Ovary (tissue), 9 donors: ENCODE data around the gene FAM20A. TPM values are rescaled to one million over a fixed set of nuclear protein-coding genes. Genes with fewer than 3 reads are reported as not detected.

Experiments used
- DNase-seq, 5 donors: peaks; one replicate each; pipeline ENCODE4 v3.0.0-alpha.2; 2019 to 2020
- H3K27ac ChIP-seq, 2 donors: fragments of 200-600 bp; one replicate each; pipeline versions ENCODE4 v1.5.1 to v1.8.0; 2019 to 2022
- H3K27me3 ChIP-seq: fragments of 200-600 bp; one replicate; pipeline ENCODE4 v1.8.0; 2022
- H3K36me3 ChIP-seq: fragments of 200-600 bp; sonication (generic); one replicate; pipeline ENCODE4 v1.5.1; 2019
- H3K4me1 ChIP-seq: one replicate; pipeline ENCODE4 v1.8.1; 2013; ENCODE audit warnings: mild to moderate bottlenecking, moderate library complexity; ENCODE audit not compliant: insufficient read depth
- H3K4me3 ChIP-seq: fragments of 200-600 bp; sonication (generic); one replicate; pipeline ENCODE4 v1.5.1; 2017
- H3K9me3 ChIP-seq, 2 donors: fragments of 200-600 bp in 1 of 2; sonication (generic) in 1 of 2; one replicate each; pipeline versions ENCODE4 v1.5.1 to v1.8.1; 2013 to 2019; ENCODE audit warnings: mild to moderate bottlenecking in 1 of 2, moderate library complexity in 1 of 2
- EP300 ChIP-seq: sonication (generic); formaldehyde crosslinking; IDR thresholded peaks from one replicate; pipeline ENCODE4 v1.6.1; 2017; ENCODE audit warnings: antibody characterized with exemption
- POLR2A ChIP-seq: fragments of 450-650 bp; IDR thresholded peaks from one replicate; pipeline ENCODE4 v1.6.1; 2017; ENCODE audit warnings: antibody characterized with exemption, mild to moderate bottlenecking, moderate library complexity
- WGBS, 3 donors: extraction: QIAGEN DNeasy Blood & Tissue Kit in 1 of 3; methylation state at CpG; one replicate each; pipeline versions ENCODE4 v1.1.5 to v1.1.7; 2013 to 2017; 5-methylcytosine and 5-hydroxymethylcytosine counted together
- intact Hi-C, 4 donors: fragments of 100-400 bp; cut with DNase I; formaldehyde crosslinking; loops; one replicate each; pipeline versions ENCODE4 v1.11.0 to v1.15.1; 2022 to 2023
- polyA plus RNA-seq, 2 donors: library from polyadenylated mRNA; stranded (reverse); fragments of 200-250 nt in 1 of 2; fragments of 350-450 nt in 1 of 2; fragmentation: Illumina TruSeq in 1 of 2; extraction: RNeasy Lipid Tissue Mini Kit (QIAGEN cat#74804) in 1 of 2; gene quantifications; one replicate each; pipeline ENCODE4 v1.2.3, GENCODE V29; 2013 to 2014
- total RNA-seq, 7 donors: library from RNA; depleted of rRNA in 2 of 7; stranded (reverse); fragments of >200 nt in 2 of 7; fragmentation: NEBNext Ultra II Directional in 3 of 7; extraction: Animal tissue kit (Norgen Biotek cat#: 25700) in 3 of 7; gene quantifications; one replicate each; pipeline versions ENCODE4 v1.1.0 to v1.2.4, GENCODE V29; 2016 to 2023
- TF ChIP-seq, protein P1 (sequence below), 3 donors: fragments of 450-650 bp in 2 of 3; fragments of 200-600 bp in 1 of 3; IDR thresholded peaks; one replicate each; pipeline versions ENCODE4 v1.5.1 to v1.8.0; 2016 to 2022; ENCODE audit warnings: antibody characterized with exemption in 3 of 3, mild to moderate bottlenecking in 1 of 3
- donor health status: DM: no; HTN: no; CAD: no; lungs with moderate emphysema.
- donor health status: DM: no; HTN: no; CAD: no.
- donor health status: Bipolar disorder and iron deficiency.
- donor health status: DM: yes; HTN: yes; CAD: no.
- donor health status: DM: no; HTN: no; CAD: no.
- donor health status: DM: yes; HTN: yes; CAD: no.

The FAM20A gene
- total and polyA plus RNA-seq, 9 donors, result 4.9 to 75.8 (median 19.7) TPM

DNA sequence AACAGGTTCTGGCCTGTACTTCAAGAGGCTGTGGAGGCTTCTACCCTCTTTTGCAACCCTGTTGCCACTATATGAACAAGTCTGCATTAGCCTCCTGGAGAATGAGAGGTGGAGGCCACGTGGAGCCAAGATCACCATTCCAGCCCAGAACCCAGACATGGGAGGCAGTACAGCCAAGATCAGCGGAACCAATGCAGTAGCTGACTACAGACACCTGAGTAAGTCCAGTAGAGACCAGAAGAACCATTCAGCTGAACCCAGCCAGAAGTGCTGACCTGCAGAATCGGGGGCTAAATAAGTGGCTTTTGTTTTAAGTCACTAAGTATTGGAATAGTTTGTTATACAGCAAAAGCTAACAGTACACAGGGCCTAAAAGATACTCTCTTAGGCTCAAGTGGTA, 12.1 kb downstream of the FAM20A start:
- intact Hi-C loops, result no loop called here
- WGBS, 3 donors, result 96 to 100% (median 99%) methylated on average over 3 of the region's 3 CpGs
- no peak overlapping the region for H3K27ac ChIP-seq
- TF ChIP-seq, protein P1, sequence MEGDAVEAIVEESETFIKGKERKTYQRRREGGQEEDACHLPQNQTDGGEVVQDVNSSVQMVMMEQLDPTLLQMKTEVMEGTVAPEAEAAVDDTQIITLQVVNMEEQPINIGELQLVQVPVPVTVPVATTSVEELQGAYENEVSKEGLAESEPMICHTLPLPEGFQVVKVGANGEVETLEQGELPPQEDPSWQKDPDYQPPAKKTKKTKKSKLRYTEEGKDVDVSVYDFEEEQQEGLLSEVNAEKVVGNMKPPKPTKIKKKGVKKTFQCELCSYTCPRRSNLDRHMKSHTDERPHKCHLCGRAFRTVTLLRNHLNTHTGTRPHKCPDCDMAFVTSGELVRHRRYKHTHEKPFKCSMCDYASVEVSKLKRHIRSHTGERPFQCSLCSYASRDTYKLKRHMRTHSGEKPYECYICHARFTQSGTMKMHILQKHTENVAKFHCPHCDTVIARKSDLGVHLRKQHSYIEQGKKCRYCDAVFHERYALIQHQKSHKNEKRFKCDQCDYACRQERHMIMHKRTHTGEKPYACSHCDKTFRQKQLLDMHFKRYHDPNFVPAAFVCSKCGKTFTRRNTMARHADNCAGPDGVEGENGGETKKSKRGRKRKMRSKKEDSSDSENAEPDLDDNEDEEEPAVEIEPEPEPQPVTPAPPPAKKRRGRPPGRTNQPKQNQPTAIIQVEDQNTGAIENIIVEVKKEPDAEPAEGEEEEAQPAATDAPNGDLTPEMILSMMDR (IDR thresholded peaks at IDR 0.05), result no peak
- no peak for TF ChIP-seq EP300
- no peak for TF ChIP-seq POLR2A
- H3K27me3 ChIP-seq, result no peaks in the 10 kb centered on the region
- peaks cover 2% of the 10 kb centered on the region for H3K4me1 ChIP-seq
- H3K4me3 ChIP-seq, result no peak overlapping the region
- H3K36me3 ChIP-seq, result no peaks in the 10 kb centered on the region
- no peaks in the 10 kb centered on the region for H3K9me3 ChIP-seq
- no peak for DNase-seq

DNA sequence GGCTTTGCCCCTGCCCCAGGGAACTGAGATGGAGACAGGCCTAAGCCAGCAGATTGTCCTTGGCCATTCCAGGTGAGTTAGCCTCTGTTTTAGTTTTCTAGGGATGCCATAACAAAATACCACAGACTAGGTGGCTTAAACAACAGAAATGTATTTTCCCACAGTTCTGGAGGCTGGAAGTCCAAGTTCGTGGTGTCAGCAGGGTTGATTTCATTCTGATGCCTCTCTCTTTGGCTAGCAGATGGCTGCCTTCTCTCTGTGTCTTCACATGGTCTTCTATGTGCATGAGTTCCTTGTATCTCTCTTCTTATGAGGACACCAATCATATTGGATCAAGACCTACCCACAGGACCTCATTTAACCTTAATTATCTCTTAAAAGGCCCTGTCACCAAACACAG, 12.8 kb downstream of the FAM20A start:
- Histone ChIP-seq H3K27me3 (no peaks in the 10 kb centered on the region), H3K4me3 (no peak overlapping the region), H3K36me3 (no peaks in the 10 kb centered on the region), H3K9me3 (no peaks in the 10 kb centered on the region), H3K4me1 (peaks cover 2% of the 10 kb centered on the region), H3K27ac (no peak overlapping the region)
- intact Hi-C loops, result no loop called here
- 88 to 96% (median 94%) methylated on average over 1 of the region's 1 CpG for WGBS, 3 donors
- DNase-seq, result no peak
- TF ChIP-seq EP300 (no peak), POLR2A (no peak)
- TF ChIP-seq, protein P1 (IDR thresholded peaks at IDR 0.05), result no peak

DNA sequence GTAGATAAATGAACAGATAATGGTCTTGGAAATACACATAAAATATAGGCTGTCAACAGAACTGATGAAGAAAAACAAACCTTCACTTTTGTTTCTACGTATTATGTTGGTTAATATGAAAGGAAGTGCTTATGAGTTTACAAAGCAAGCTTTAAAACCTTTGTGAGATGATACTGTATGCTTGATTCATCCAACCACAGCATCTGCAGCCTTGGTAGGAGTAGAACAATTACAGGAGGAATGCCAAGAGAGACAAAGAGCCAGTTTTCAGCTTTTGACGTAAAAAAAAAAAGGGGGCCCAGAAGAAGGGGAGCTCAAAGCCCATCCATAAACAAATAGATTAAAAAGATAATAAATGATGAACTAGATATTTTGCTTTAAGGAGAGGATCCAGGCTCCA, 13.3 kb downstream of the FAM20A start:
- Histone ChIP-seq H3K27ac (no peak overlapping the region), H3K27me3 (no peaks in the 10 kb centered on the region), H3K4me1 (no peaks in the 10 kb centered on the region), H3K9me3 (no peaks in the 10 kb centered on the region), H3K4me3 (no peak overlapping the region), H3K36me3 (no peaks in the 10 kb centered on the region)
- DNase-seq, result no peak
- 64 to 92% (median 80%) methylated on average over 2 of the region's 2 CpGs for WGBS, 3 donors
- intact Hi-C loops, result no loop called here
- TF ChIP-seq EP300, result no peak
- TF ChIP-seq, protein P1 (IDR thresholded peaks at IDR 0.05), result no peak
- no peak for TF ChIP-seq POLR2A

DNA sequence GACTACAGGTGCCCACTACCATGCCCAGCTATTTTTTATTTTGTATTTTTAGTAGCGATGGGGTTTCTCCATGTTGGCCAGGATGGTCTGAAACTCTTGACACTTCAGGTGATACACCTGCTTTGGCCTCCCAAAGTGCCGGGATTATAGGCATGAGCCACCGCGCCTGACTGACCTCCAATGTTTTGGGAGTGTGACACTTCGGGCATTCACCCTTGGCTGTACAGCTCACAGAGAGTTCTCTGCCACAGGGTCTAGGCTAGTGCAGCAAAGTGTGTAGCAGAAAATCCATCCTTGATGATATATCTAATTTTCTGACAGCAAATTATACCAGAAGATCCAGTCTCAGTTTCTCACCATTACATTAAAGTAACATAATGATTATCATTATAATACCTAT, 14.1 kb downstream of the FAM20A start:
- WGBS, 3 donors, result 94 to 97% (median 96%) methylated on average over 5 of the region's 5 CpGs
- intact Hi-C loops, result no loop called here
- H3K4me1 ChIP-seq, result no peaks in the 10 kb centered on the region

More for the DNA sequence above, 14.1 kb downstream of the FAM20A start:
- no peak for TF ChIP-seq EP300
- TF ChIP-seq, protein P1 (IDR thresholded peaks at IDR 0.05), result no peak
- TF ChIP-seq POLR2A, result no peak
- DNase-seq, result no peak
- H3K36me3 ChIP-seq, result no peaks in the 10 kb centered on the region
- H3K9me3 ChIP-seq, result no peaks in the 10 kb centered on the region
- no peak overlapping the region for H3K27ac ChIP-seq
- no peak overlapping the region for H3K4me3 ChIP-seq
- H3K27me3 ChIP-seq, result no peaks in the 10 kb centered on the region
